HG03103 (cell line): ENCODE measurements around the gene STARD8.
"Not testable (repeated sequence)": the region's sequence is repeated elsewhere in the genome, so short reads cannot be mapped to it uniquely, and the experiment has no call there.

Experiments
- ATAC-seq: cut with Tn5 transposase; IDR thresholded peaks from one replicate; pipeline ENCODE4 v1.9.1; 2021; ENCODE audit warnings: low read depth; ENCODE audit not compliant: unreplicated experiment

STARD8 gene

DNA sequence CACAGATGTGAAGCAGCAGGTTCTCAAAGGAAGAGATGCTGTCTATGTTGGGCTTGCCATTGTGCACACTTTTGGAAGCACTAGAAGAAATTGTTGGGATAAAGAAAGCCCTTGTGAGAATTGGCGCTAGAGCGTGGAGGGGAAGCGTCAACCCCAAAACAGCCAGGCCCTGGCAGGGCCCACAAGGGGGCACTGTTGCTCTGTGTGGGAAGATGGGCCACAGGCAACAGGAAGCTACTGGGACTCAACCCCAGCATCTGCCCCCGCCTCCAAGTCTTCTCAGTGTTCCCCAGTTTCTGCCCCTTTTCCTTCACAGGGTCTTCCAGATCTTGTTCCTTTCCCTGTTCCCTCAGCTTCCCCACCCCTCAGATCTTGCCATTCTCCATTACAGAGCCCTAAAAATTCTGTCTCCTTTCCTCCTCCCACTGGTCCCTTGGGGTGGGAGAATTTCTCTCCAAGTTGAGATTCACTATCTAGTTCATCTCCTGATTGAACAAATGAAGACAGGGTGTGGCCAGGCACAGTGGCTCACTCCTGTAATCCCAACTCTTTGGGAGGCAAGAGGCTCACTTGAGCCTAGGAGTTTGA lies 85.5 kb downstream of the STARD8 start:
- ATAC-seq: no peak

DNA sequence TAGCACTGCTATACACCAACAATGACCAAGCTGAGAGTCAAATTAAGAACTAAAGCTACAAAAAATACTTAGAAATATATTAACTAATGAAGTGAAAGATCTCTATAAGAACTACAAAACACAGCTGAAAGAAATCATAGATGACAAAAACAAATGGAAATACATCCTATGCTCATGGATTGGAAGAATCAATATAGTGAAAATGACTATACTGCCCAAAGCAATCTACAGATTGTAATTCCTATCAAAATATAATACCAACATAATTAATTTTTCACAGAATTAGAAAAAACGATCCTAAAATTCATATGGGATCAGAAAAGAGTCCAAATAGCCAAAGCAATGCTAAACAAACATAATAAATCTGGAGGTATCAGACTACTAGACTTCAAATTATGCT lies 87.8 kb downstream of the STARD8 start:
- ATAC-seq: no peak

DNA sequence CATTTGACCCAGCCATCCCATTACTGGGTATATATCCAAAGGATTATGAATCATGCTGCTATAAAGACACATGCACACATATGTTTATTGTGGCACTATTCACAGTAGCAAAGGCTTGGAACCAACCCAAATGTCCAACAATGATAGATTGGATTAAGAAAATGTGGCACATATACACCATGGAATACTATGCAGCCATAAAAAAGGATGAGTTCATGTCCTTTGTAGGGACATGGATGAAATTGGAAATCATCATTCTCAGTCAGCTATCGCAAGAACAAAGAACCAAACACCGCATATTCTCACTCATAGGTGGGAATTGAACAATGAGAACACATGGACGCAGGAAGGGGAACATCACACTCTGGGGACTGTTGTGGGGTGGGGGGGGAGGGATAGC lies 94.4 kb downstream of the STARD8 start:
- ATAC-seq: not testable (repeated sequence)

DNA sequence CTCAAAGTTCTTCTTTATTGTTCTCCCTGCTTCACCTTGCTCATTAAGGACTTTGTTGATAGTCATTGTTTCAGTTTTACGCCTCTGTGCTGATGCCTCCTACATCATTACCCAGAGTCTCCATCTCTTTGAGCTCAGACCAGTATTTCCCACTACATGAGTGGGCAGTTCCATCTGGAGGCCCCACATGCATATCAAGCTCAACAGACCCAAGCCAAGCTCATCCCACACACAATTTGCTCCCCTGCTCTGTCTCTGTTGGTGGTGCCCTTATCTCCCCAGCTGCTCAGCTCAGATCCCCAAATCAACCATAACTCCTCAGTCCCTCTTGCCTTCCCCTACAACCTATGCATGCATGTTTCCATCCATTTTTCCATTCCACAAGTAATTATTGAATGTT lies 96.3 kb downstream of the STARD8 start:
- no peak for ATAC-seq

DNA sequence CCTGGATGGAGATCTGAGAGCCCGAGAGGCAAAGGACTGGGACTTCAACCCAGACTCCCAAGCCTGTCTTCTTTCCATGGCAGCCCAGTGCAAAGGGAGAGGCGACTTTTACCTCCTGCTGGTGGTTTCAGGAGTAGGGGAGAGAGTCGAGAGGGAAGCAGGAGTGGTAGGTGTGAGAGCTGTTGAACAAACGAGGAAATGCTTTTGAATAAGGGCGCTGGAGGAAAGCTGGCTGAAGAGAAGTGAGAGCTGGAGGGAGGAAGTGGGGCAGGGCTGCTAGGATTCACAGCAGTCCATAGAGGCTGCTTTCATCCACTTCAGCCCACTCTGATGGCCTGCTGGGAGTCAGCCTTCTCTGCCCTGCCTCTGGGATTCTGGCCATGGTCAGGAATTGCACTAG lies 99.5 kb downstream of the STARD8 start:
- ATAC-seq: no peak

DNA sequence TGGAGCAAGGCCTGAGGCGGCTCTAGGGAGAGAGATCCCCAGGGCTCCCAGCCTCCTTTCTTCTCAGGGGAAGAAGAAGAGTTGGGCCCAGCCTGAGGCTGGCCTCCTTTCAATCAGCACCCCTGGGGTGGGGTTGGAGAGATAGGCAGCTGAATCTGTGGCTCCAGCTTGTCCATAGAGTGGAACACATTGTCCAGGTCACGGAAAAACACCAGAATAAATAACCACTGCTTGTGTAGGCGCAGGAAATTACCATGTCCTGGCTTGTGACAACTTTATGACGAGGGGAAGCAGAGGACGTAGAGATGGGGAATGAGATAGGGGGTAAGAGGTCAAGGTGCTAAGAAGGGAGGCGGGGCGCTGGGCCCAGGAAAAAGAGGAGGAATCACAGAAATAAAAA lies 100.6 kb downstream of the STARD8 start:
- ATAC-seq: no peak

DNA sequence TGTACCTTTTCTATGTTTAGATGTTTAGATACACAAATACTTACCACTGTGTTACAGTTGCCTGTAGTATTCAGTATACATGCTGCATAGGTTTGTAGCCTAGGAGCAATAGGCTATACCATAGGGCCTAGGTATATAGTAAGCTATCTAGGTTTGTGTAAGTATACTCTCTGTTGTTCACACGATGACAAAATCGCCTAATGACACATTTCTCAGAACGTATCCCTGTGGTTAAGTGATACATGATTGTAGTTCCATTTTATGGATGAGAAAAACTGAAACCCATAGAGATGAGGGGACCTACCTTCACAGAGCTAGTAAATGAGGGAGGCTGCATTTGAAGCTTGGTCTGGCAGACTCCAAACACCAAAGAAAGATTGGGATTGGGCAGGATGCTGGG lies 102.0 kb downstream of the STARD8 start:
- ATAC-seq: no peak

DNA sequence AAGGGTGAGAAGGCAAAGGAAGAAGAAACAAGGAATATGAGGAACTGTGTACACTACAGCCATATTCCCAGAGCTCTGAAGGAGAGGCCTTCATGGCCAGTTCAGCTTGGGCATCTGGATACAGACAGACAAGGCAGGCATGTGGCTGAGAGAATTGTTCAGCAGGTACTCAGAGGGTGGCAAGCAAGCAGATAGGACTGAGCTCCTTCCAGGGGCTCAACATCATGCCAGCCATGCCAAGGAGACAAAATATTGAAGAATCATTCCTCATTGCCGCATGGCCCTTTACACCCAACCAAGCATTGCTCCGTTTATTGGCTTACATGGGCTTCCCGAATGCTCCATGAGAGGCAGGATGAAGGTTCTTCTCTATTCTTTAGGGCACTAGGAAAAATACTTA lies 102.8 kb downstream of the STARD8 start:
- ATAC-seq: no peak

DNA sequence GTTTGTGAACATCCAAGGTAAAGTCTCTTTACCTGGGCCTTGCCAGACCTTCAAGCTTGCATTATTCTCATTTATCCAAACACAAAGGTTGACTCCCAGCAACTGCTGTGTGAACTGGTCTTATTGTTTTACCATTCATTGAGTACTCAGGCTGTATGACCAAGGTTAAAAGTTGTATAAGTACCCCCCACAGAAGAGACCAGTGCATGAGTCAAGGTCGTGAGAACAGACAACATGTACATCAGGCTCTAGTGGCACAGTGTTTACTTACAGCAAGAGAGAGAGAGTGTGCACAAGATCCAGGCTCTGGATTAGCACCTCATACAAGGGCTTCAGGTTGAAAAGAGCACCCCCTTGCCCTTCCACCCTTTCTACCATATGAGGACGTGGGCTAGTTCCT lies 103.9 kb downstream of the STARD8 start:
- no peak for ATAC-seq

DNA sequence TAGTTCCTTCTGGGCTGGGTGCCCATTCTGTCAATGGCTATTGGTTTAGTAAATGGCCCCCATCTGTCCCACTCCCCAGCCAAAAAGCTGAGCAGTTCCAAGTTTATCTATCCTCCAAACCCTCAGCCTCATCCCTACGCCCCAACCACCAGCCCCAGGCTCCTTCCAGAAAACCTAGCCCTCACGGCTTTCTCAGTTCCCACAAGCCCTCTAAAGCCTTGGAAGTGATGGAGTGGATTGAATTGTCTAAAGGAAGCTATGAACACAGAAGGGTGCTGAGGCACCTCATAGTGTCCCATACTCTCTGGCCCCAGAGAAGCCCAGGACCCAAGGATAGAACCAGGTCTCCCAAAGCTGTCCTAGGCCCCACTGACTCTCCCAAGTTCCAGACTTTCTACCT lies 105.8 kb downstream of the STARD8 start:
- ATAC-seq: no peak

DNA sequence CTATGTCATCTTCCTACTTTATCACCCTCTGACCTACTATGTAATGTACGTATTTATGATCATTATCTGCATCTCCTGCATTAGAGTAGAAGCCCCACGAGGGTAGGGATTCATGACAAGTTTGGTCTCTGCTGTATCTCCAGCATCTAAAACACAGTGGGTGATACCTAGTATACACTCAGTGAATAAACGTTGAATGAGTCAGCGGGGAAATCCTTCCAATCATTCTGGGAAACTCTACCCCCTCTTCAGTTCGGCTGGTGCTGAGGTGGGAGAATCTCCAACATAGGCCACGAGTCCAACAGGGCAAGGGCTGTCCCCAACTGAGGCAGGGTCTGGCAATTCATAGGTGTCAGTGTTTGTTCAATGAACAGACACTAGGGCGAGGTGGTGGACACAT lies 106.9 kb downstream of the STARD8 start:
- ATAC-seq: no peak

DNA sequence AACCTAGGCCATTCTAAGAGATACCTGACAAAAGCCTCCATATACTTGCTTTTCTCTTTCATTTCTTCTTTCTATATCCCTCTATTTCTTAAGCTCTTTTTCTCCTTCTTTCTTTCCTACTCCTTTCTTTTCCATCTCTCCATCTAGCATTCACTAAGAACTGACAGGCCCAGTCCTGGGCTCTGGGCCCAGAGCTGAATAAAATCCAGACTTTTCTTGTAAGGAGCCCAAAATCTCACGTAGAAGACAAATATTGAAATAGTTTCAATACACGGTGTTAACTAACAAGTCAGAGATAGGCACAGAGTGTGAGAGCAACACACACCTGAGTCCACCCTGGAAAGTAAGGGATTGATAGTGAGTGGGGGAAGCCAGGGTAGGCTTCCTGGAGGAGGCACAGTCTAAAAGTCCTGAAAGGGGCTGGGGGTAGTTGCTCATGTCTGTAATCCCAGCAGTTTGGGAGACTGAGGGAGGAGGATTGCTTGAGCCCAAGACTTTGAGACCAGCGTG lies 108.2 kb downstream of the STARD8 start:
- no peak for ATAC-seq

DNA sequence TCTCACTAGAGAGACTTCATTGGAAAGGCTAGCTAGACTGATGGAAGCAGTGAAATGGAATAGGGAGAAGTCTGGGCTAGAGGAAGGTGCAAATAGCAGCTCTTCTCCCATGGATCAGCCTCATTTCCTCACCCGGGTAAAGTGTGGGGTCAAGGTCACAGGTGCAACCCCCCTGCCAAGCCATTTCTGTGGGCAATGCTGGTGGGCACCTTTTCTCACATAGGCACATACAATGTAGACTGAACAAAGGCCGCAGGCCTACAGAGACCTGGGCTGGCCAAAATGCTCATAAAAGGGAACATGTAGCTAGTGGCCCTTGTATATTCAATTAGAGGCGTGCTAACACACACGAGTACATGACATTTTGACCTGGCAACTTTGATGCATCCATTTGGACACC lies 109.9 kb downstream of the STARD8 start:
- ATAC-seq: no peak

DNA sequence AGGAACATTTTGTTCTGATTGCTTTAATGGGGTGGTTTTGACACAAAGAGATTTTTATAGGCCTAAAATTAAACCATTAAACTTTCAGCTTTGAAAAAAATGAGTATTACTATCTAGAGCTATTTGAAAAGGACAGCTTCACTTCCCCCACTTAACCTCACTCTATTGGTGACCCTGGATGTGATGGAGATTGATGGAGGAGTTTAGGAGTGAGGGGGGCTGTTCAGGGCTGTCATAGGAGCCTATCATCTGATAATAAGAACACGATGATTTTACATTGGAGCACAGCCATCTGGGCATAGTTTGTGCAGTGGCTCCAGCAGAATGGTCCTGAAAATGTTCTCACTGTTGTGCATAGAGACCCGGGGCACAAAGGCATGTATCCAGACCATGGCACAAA lies 110.3 kb downstream of the STARD8 start:
- no peak for ATAC-seq

DNA sequence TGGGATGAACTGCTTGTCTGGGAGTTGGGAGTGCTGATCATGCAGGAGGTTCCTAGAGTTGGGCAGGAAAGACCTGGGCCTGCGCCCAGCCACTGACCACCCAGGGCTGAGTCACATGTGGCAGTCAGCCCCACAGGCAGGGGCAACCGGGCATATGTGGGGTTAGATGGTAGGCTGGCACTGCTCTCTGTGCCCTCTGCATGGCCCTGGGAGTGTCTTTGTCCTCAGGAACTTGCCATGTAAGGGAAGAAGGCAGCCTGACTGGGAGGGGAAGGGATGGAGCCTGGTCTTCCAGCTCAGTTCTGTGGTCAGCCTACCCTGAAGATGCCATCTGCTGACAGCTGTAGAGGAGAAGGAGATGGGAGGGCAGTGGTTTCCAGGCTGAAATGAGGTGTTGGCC lies 111.2 kb downstream of the STARD8 start:
- no peak for ATAC-seq

DNA sequence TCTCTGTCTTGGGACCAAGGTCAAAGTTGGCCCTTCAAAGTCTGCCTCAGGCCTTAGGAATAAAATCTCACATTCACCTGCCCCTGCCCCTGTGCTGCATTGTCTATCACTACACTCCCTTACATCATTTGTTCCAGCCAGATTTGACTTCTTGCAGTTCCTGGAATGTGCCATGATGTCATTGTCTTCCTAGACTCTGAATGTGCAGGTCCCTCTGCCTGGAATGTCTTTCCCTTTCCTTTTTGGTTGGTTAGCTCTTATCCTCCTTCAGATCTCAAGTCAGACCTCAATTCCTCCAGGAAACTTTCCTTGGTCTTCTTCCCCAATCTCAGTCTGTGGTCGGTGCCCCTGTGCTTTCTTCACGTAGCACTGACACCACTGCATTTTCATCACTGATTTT lies 113.6 kb downstream of the STARD8 start:
- ATAC-seq: no peak

DNA sequence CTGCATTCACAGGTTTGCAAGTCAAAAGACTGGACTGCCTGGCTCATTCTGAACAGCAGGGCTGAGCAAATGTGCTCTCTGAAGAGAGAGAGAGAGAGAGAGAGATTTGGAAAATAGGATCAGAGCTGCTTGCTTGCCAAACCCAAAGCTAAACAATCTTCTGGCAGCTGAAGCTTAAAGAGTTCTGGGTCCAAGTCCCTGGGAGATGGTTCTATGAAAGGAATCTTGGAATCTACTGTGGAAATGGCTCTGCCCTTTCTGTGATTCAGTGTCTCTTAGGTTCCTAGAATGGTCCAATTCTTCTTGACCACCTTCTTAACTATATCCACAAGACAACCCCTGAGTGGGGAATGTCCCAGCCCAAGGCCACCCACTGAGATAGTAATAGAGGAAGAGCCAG lies 115.3 kb downstream of the STARD8 start:
- no peak for ATAC-seq

DNA sequence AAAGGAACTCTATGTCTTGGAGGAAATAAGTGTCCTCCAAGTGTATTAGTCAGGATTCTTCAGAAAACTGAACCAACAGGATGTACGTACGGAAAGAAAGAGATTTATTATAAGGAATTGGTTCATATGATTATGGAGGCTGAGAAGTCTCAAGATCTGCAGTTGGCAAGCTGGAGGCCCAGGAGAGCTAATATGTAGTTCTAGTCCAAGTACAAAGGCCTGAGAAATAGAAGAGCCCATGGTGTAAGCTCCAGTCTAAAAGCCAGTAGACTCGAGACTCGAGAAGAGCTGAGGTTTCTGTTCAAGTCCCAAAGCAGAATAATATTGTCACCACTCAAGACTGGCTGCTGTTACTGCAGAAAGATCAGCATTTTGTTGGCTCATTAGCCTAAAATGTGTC lies 116.0 kb downstream of the STARD8 start:
- no peak for ATAC-seq
